NCI-H1092 treated with DMSO at 0.1 percent for 48 hours (cell line): Measurements from ENCODE around the gene CTBP2.

Experiments
- DNase-seq: peaks from one replicate; lab custom pipeline; 2025; lab: John Stamatoyannopoulos, UW

CTBP2 gene

GRCh38 chr10:125125951-125126735 lies 34.2 kb downstream of the CTBP2 start:
- DNase-seq, result no peak

GRCh38 chr10:125124907-125125306 lies 35.5 kb downstream of the CTBP2 start:
- no peak for DNase-seq

GRCh38 chr10:125124115-125124487 lies 36.3 kb downstream of the CTBP2 start:
- DNase-seq, result no peak

- DNase-seq, result peak; percentile 16
Measured at GRCh38 chr10:125123476-125124114, 36.8 kb downstream of the CTBP2 start.

GRCh38 chr10:125122566-125122965 lies 37.8 kb downstream of the CTBP2 start:
- DNase-seq, result no peak

- DNase-seq, result no peak
Measured at GRCh38 chr10:125121003-125121402, 39.4 kb downstream of the CTBP2 start.

GRCh38 chr10:125120053-125120710 lies 40.2 kb downstream of the CTBP2 start:
- no peak for DNase-seq

- DNase-seq, result no peak
Measured at GRCh38 chr10:125118701-125119100, 41.7 kb downstream of the CTBP2 start.

GRCh38 chr10:125118011-125118611 lies 42.3 kb downstream of the CTBP2 start:
- DNase-seq, result no peak

- DNase-seq, result no peak
Measured at GRCh38 chr10:125116652-125117310, 43.6 kb downstream of the CTBP2 start.

GRCh38 chr10:125116041-125116649 lies 44.2 kb downstream of the CTBP2 start:
- DNase-seq, result no peak

GRCh38 chr10:125115409-125115808 lies 45.0 kb downstream of the CTBP2 start:
- no peak for DNase-seq

GRCh38 chr10:125114761-125115391 lies 45.5 kb downstream of the CTBP2 start:
- DNase-seq, result no peak

- no peak for DNase-seq
Measured at GRCh38 chr10:125113691-125114371, 46.5 kb downstream of the CTBP2 start.

GRCh38 chr10:125112697-125113494 lies 47.5 kb downstream of the CTBP2 start:
- no peak for DNase-seq

- DNase-seq, result no peak
Measured at GRCh38 chr10:125111118-125111727, 49.1 kb downstream of the CTBP2 start.

GRCh38 chr10:125107965-125108580 lies 52.3 kb downstream of the CTBP2 start:
- DNase-seq, result no peak

- DNase-seq, result no peak
Measured at GRCh38 chr10:125107166-125107949, 53.0 kb downstream of the CTBP2 start.
